Trophoblast cell (in vitro differentiated cells and primary cell): ENCODE measurements around the gene TTC39B.
"Not testable (repeated sequence)": the region's sequence is repeated elsewhere in the genome, so short reads cannot be mapped to it uniquely, and the experiment has no call there.

ENCODE experiments used
- DNase-seq, 2 donors: peaks; one replicate each; pipeline ENCODE4 v3.0.0-alpha.2; 2016
- H2AFZ ChIP-seq: 2 replicates; pipeline ENCODE4 v1.6.1; 2013; ENCODE audit warnings: low read length, moderate library complexity, mild to moderate bottlenecking; ENCODE audit not compliant: insufficient read depth, poor library complexity
- H2AK5ac ChIP-seq: 2 replicates; pipeline ENCODE4 v1.6.1; 2013; ENCODE audit warnings: mild to moderate bottlenecking, low read length
- H2BK120ac ChIP-seq: 2 replicates; pipeline ENCODE4 v1.6.1; 2013; ENCODE audit warnings: low read length, mild to moderate bottlenecking, moderate library complexity; ENCODE audit not compliant: insufficient read depth, poor library complexity
- H2BK12ac ChIP-seq: 2 replicates; pipeline ENCODE4 v1.6.1; 2013; ENCODE audit warnings: mild to moderate bottlenecking, low read length, moderate library complexity
- H2BK5ac ChIP-seq: 2 replicates; pipeline ENCODE4 v1.6.1; 2013; ENCODE audit warnings: low read length, low read depth, moderate library complexity, mild to moderate bottlenecking; ENCODE audit not compliant: poor library complexity
- H3K14ac ChIP-seq: 2 replicates; pipeline ENCODE4 v1.6.1; 2013; ENCODE audit warnings: mild to moderate bottlenecking, low read length
- H3K18ac ChIP-seq: 2 replicates; pipeline ENCODE4 v1.6.1; 2013; ENCODE audit warnings: mild to moderate bottlenecking, low read length
- H3K23ac ChIP-seq: 2 replicates; pipeline ENCODE4 v1.6.1; 2013; ENCODE audit warnings: low read length
- H3K27ac ChIP-seq: 2 replicates; pipeline ENCODE4 v1.5.1; 2013; ENCODE audit warnings: low read depth, mild to moderate bottlenecking, inconsistent platforms, low read length, moderate library complexity
- H3K27me3 ChIP-seq: 2 replicates; pipeline ENCODE4 v1.6.1; 2013; ENCODE audit warnings: inconsistent platforms, mild to moderate bottlenecking, low read length, moderate library complexity; ENCODE audit not compliant: insufficient read depth
- H3K36me3 ChIP-seq, 2 experiments: 1 replicate in 1 of 2; 2 replicates in 1 of 2; pipeline ENCODE4 v1.6.1; 2013; ENCODE audit warnings: low read length in 2 of 2, mild to moderate bottlenecking in 2 of 2, moderate library complexity in 1 of 2; ENCODE audit not compliant: insufficient read depth in 2 of 2, control insufficient read depth in 1 of 2
- H3K4ac ChIP-seq: 2 replicates; pipeline ENCODE4 v1.6.1; 2013; ENCODE audit warnings: low read depth, mild to moderate bottlenecking, low read length, moderate library complexity
- H3K4me1 ChIP-seq, 2 experiments: 1 replicate in 1 of 2; 2 replicates in 1 of 2; pipeline ENCODE4 v1.6.1; 2013; ENCODE audit warnings: low read length in 2 of 2, mild to moderate bottlenecking in 2 of 2, moderate library complexity in 1 of 2; ENCODE audit not compliant: insufficient read depth in 2 of 2, control insufficient read depth in 1 of 2
- H3K4me2 ChIP-seq: 2 replicates; pipeline ENCODE4 v1.6.1; 2013; ENCODE audit warnings: inconsistent platforms, mild to moderate bottlenecking, low read length, moderate library complexity
- H3K4me3 ChIP-seq: 2 replicates; pipeline ENCODE4 v1.5.1; 2013; ENCODE audit warnings: mild to moderate bottlenecking, low read depth, low read length, inconsistent platforms
- H3K79me1 ChIP-seq: one replicate; pipeline ENCODE4 v1.6.1; 2013; ENCODE audit warnings: low read length
- H3K79me2 ChIP-seq: 2 replicates; pipeline ENCODE4 v1.6.1; 2013; ENCODE audit warnings: low read length, mild to moderate bottlenecking; ENCODE audit not compliant: control insufficient read depth, insufficient read depth, poor library complexity
- H3K9ac ChIP-seq: 2 replicates; pipeline ENCODE4 v1.6.1; 2013; ENCODE audit warnings: mild to moderate bottlenecking, low read length
- H3K9me3 ChIP-seq: 2 replicates; pipeline ENCODE4 v1.6.1; 2013; ENCODE audit warnings: low read depth, mild to moderate bottlenecking, control low read depth, inconsistent platforms, low read length; ENCODE audit not compliant: insufficient read depth
- H4K12ac ChIP-seq: 2 replicates; pipeline ENCODE4 v1.6.1; 2013; ENCODE audit warnings: low read depth, mild to moderate bottlenecking, low read length, moderate library complexity
- H4K8ac ChIP-seq: 2 replicates; pipeline ENCODE4 v1.6.1; 2013; ENCODE audit warnings: low read depth, mild to moderate bottlenecking, low read length, moderate library complexity
- H4K91ac ChIP-seq: one replicate; pipeline ENCODE4 v1.6.1; 2013; ENCODE audit warnings: low read depth, mild to moderate bottlenecking, low read length, moderate library complexity
- WGBS: extraction: QIAGEN DNeasy Blood & Tissue Kit; methylation state at CpG from one replicate; pipeline ENCODE4 v1.1.7; 2013; ENCODE audit warnings: missing lambda C conversion rate; ENCODE audit not compliant: insufficient read length, insufficient coverage; ENCODE audit errors: extremely low coverage; 5-methylcytosine and 5-hydroxymethylcytosine counted together

TTC39B gene

GRCh38 chr9:15233941-15234490, 73.0 kb downstream of the TTC39B start:
- not testable (repeated sequence) for H3K27ac ChIP-seq, H2AK5ac ChIP-seq, H3K36me3 ChIP-seq, H3K4ac ChIP-seq, H2BK5ac ChIP-seq, H2BK120ac ChIP-seq, H3K14ac ChIP-seq, H2AFZ ChIP-seq, H4K12ac ChIP-seq, H3K4me3 ChIP-seq, H3K4me1 ChIP-seq, H4K91ac ChIP-seq, H2BK12ac ChIP-seq, H3K9ac ChIP-seq, DNase-seq, H3K27me3 ChIP-seq, H3K18ac ChIP-seq, H3K9me3 ChIP-seq, H4K8ac ChIP-seq, H3K23ac ChIP-seq, H3K79me2 ChIP-seq, H3K79me1 ChIP-seq, H3K4me2 ChIP-seq
- WGBS, result no CpG with 5 or more reads among the region's 41 CpGs

- not testable (repeated sequence) for H2AK5ac ChIP-seq, H2BK5ac ChIP-seq, H3K4me3 ChIP-seq, H3K4ac ChIP-seq, H3K23ac ChIP-seq, H3K27ac ChIP-seq, H3K18ac ChIP-seq, H3K9ac ChIP-seq, H3K4me2 ChIP-seq, H3K36me3 ChIP-seq, H3K4me1 ChIP-seq, H3K27me3 ChIP-seq, H2BK12ac ChIP-seq, DNase-seq, H3K9me3 ChIP-seq, H2BK120ac ChIP-seq, H2AFZ ChIP-seq, H4K8ac ChIP-seq, H4K12ac ChIP-seq, H4K91ac ChIP-seq, H3K14ac ChIP-seq, H3K79me1 ChIP-seq, H3K79me2 ChIP-seq
- no CpG with 5 or more reads among the region's 29 CpGs for WGBS
These were observed 74.2 kb downstream of the TTC39B start for GRCh38 chr9:15232706-15233280.

- H2BK120ac ChIP-seq, result no peak overlapping the region
- DNase-seq, result peak; percentile 9 to 58
- no peaks in the 10 kb centered on the region for H3K4me1 ChIP-seq
- H3K4ac ChIP-seq, result no peak overlapping the region
- no peak overlapping the region for H4K8ac ChIP-seq
- no peaks in the 10 kb centered on the region for H3K27me3 ChIP-seq
- H2BK12ac ChIP-seq, result no peak overlapping the region
- no peaks in the 10 kb centered on the region for H3K79me2 ChIP-seq
- H2AFZ ChIP-seq, result no peak overlapping the region
- H2AK5ac ChIP-seq, result no peak overlapping the region
- no peak overlapping the region for H3K4me3 ChIP-seq
- H3K79me1 ChIP-seq, result no peaks in the 10 kb centered on the region
- no CpG with 5 or more reads among the region's 13 CpGs for WGBS
- H3K9ac ChIP-seq, result no peak overlapping the region
- no peak overlapping the region for H3K27ac ChIP-seq
- H2BK5ac ChIP-seq, result no peak overlapping the region
- no peak overlapping the region for H4K91ac ChIP-seq
- H3K14ac ChIP-seq, result no peak overlapping the region
- peaks cover 5% of the 10 kb centered on the region for H3K9me3 ChIP-seq
- no peaks in the 10 kb centered on the region for H3K36me3 ChIP-seq
- H3K4me2 ChIP-seq, result no peak overlapping the region
- no peak overlapping the region for H3K18ac ChIP-seq
- H3K23ac ChIP-seq, result no peak overlapping the region
- H4K12ac ChIP-seq, result no peak overlapping the region
These were observed 75.0 kb downstream of the TTC39B start for GRCh38 chr9:15231788-15232635.

GRCh38 chr9:15229409-15229808, 77.6 kb downstream of the TTC39B start:
- Histone ChIP-seq H3K27ac (no peak overlapping the region), H3K79me2 (no peaks in the 10 kb centered on the region), H2AK5ac (no peak overlapping the region), H3K18ac (no peak overlapping the region), H2AFZ (no peak overlapping the region), H2BK120ac (no peak overlapping the region), H2BK12ac (no peak overlapping the region), H4K91ac (no peak overlapping the region), H4K8ac (no peak overlapping the region), H3K14ac (no peak overlapping the region), H3K4me3 (no peak overlapping the region), H3K23ac (no peak overlapping the region), H3K27me3 (no peaks in the 10 kb centered on the region), H3K4me1 (no peaks in the 10 kb centered on the region), H3K9ac (no peak overlapping the region), H3K4me2 (no peak overlapping the region), H3K79me1 (no peaks in the 10 kb centered on the region), H4K12ac (no peak overlapping the region), H2BK5ac (no peak overlapping the region), H3K36me3 (no peaks in the 10 kb centered on the region), H3K9me3 (peaks cover 5% of the 10 kb centered on the region), H3K4ac (no peak overlapping the region)
- DNase-seq, result no peak
- WGBS, result no CpG with 5 or more reads among the region's 5 CpGs
